Measurements from ENCODE around the gene PC. TPM values are rescaled to one million over a fixed set of nuclear protein-coding genes. Genes with fewer than 3 reads are reported as not detected.

The PC gene
- total and polyA plus RNA-seq, 7 donors, result 2.0 to 40.2 (median 11.8) TPM

DNA sequence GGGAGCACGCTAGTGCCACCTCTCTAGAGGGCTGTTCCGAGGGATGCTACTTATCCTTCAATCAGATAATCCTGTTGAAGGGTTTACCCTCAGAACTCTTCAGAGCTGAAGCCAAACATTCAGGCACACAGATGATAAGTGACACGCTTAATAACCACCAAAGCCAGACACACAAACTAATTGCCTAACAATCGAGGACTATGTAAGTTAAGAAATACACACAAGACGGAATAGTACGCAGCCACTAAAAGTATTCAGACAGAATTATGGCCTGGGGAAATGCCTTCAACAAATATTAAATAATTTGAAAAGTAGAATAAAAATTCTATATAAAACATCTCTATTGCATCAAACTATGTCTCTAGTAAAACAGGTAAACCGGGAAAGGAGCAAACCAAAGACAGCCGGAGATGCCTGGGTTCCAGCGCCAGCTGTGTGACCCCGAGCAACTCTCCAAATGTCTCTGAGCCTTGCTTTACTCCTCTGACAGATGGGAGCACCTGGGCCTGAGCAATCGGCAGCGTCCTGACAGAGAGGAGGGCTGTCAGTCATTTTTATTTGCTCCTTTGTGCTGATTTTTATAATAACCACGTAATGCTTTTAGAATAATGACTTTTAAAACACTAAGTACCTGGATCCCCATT lies 90.0 kb downstream of the PC start:
- Histone ChIP-seq H3K36me3 (peaks cover 0 to 5% (median 2%) of the 10 kb centered on the region in 4 donors), H3K4me1 (no peaks in the 10 kb centered on the region), H3K4me3 (no peak overlapping the region), H3K27ac (no peak overlapping the region), H3K27me3 (no peaks in the 10 kb centered on the region), H3K9me3 (no peaks in the 10 kb centered on the region)
- intact Hi-C loops (cut with DNase I), result no loop called here
- WGBS, 2 donors, result 84 to 90% methylated on average over 13 of the region's 13 CpGs
- no peak for DNase-seq
- TF ChIP-seq POLR2AphosphoS5 (IDR thresholded peaks at IDR 0.05), result no peak
- no peak for TF ChIP-seq EP300 (IDR thresholded peaks at IDR 0.05)
- TF ChIP-seq POLR2A (IDR thresholded peaks at IDR 0.05), result no peak
- TF ChIP-seq, protein P1, sequence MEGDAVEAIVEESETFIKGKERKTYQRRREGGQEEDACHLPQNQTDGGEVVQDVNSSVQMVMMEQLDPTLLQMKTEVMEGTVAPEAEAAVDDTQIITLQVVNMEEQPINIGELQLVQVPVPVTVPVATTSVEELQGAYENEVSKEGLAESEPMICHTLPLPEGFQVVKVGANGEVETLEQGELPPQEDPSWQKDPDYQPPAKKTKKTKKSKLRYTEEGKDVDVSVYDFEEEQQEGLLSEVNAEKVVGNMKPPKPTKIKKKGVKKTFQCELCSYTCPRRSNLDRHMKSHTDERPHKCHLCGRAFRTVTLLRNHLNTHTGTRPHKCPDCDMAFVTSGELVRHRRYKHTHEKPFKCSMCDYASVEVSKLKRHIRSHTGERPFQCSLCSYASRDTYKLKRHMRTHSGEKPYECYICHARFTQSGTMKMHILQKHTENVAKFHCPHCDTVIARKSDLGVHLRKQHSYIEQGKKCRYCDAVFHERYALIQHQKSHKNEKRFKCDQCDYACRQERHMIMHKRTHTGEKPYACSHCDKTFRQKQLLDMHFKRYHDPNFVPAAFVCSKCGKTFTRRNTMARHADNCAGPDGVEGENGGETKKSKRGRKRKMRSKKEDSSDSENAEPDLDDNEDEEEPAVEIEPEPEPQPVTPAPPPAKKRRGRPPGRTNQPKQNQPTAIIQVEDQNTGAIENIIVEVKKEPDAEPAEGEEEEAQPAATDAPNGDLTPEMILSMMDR (IDR thresholded peaks at IDR 0.05), result no peak

- H3K9me3 ChIP-seq, result no peaks in the 10 kb centered on the region
- 85 to 89% methylated on average over 14 of the region's 14 CpGs for WGBS, 2 donors
- intact Hi-C loops (cut with DNase I), result no loop called here
These were observed 90.7 kb downstream of the PC start for GRCh38 chr11:66867425-66868040.

DNA sequence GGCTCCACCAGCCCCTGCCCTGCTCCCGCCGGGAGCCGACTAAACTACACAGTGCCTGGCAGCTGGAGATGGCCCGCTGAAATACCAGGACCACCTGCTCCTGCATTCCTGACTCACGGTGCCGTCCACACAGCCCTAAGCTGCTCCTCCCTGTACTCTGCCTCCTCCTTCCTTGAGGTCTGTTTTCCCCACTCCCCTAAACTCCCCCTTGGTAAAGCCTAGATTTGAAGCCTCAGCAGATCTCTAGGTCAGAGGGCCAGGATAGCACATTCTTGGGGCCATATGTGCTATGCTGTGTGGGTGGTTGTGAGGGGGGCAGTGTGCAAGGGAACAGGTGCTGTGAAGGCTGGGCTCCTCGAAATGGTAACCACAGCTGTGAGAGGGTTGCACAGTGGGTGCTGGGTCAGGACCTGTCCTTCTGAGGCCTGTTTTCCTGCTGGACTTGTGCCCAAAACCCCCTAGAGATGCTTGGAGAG lies 91.6 kb downstream of the PC start:
- intact Hi-C loops (cut with DNase I), result no loop called here
- H3K9me3 ChIP-seq, result no peaks in the 10 kb centered on the region
- peaks cover 0 to 5% (median 2%) of the 10 kb centered on the region in 4 donors for H3K36me3 ChIP-seq
- H3K4me3 ChIP-seq, result no peak overlapping the region
- no peak overlapping the region for H3K27ac ChIP-seq
- TF ChIP-seq, protein P1 (IDR thresholded peaks at IDR 0.05), result no peak
- TF ChIP-seq POLR2A (IDR thresholded peaks at IDR 0.05), result no peak
- no peak for TF ChIP-seq EP300 (IDR thresholded peaks at IDR 0.05)
- WGBS, 2 donors, result 90 to 92% methylated on average over 7 of the region's 7 CpGs
- no peak for DNase-seq
- no peaks in the 10 kb centered on the region for H3K27me3 ChIP-seq
- H3K4me1 ChIP-seq, result no peaks in the 10 kb centered on the region

More at GRCh38 chr11:66867425-66868040, 90.7 kb downstream of the PC start:
- H3K4me1 ChIP-seq, result no peaks in the 10 kb centered on the region
- H3K4me3 ChIP-seq, result no peak overlapping the region
- TF ChIP-seq EP300 (IDR thresholded peaks at IDR 0.05) (no peak), POLR2A (IDR thresholded peaks at IDR 0.05) (no peak), POLR2AphosphoS5 (IDR thresholded peaks at IDR 0.05) (no peak)
- TF ChIP-seq, protein P1 (IDR thresholded peaks at IDR 0.05), result no peak
- peaks cover 0 to 5% (median 2%) of the 10 kb centered on the region in 4 donors for H3K36me3 ChIP-seq
- DNase-seq, result no peak
- H3K27ac ChIP-seq, result no peak overlapping the region
- H3K27me3 ChIP-seq, result no peaks in the 10 kb centered on the region

DNA sequence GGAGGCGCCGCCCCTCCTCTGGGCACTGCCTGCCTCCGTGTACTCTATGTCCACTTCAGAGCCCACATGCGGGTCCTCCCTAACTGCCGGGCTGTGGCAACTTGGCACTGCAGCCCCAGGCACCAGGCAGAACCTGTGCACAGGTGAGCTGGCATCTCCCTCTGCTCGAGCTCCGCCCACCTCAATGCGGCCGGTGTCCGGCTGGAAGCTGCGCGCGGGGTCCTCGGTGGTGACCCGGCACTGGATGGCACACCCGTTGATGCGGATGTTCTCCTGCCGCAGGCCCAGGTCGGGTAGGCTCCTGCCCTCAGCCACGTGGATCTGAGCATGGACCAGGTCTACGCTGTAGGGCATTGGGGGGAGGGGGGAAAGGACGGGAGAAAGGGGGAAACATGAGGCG lies 92.2 kb downstream of the PC start:
- Histone ChIP-seq H3K27ac (no peak overlapping the region), H3K4me3 (no peak overlapping the region), H3K9me3 (no peaks in the 10 kb centered on the region), H3K36me3 (peaks cover 0 to 5% (median 2%) of the 10 kb centered on the region in 4 donors), H3K27me3 (no peaks in the 10 kb centered on the region), H3K4me1 (no peaks in the 10 kb centered on the region)
- 93 to 95% methylated on average over 23 of the region's 23 CpGs for WGBS, 2 donors
- DNase-seq, result no peak
- intact Hi-C loops (cut with DNase I), result no loop called here
- no peak for TF ChIP-seq EP300 (IDR thresholded peaks at IDR 0.05)
- TF ChIP-seq POLR2A (IDR thresholded peaks at IDR 0.05), result no peak
- TF ChIP-seq, protein P1 (IDR thresholded peaks at IDR 0.05), result no peak

Data from sigmoid colon (tissue), 7 donors.